Left kidney (tissue), 1 donor: ENCODE results near the gene MINK1. TPM values are rescaled to one million over a fixed set of nuclear protein-coding genes. Genes with fewer than 3 reads are reported as not detected.

Source experiments
- polyA plus RNA-seq: library from polyadenylated mRNA; unstranded; fragments of 120-200 nt; gene quantifications from one replicate; pipeline ENCODE4 v1.2.1, GENCODE V29; 2013; ENCODE audit not compliant: insufficient read length

The MINK1 gene
- polyA plus RNA-seq, 1 donor, result 69.7 TPM

Other genes starting within 250 kb of the MINK1 start
- 57.5 TPM for gene SMTNL2, start 248.8 kb upstream of the MINK1 start, polyA plus RNA-seq
- gene ALOX15, start 191.7 kb upstream of the MINK1 start, polyA plus RNA-seq, result 0.25 TPM
- 46.5 TPM for gene PELP1, start 129.2 kb upstream of the MINK1 start, polyA plus RNA-seq
- 32.7 TPM for gene ARRB2, start 122.7 kb upstream of the MINK1 start, polyA plus RNA-seq
- 23.1 TPM for gene MED11, start 101.9 kb upstream of the MINK1 start, polyA plus RNA-seq
- 0.32 TPM for gene ZMYND15, start 93.5 kb upstream of the MINK1 start, polyA plus RNA-seq
- gene CXCL16, start 93.4 kb upstream of the MINK1 start, polyA plus RNA-seq, result 9.5 TPM
- gene TM4SF5, start 61.5 kb upstream of the MINK1 start, polyA plus RNA-seq, result 1.1 TPM
- gene VMO1, start 47.0 kb upstream of the MINK1 start, polyA plus RNA-seq, result 0.33 TPM
- gene GLTPD2, start 44.4 kb upstream of the MINK1 start, polyA plus RNA-seq, result 4.1 TPM
- 122 TPM for gene PSMB6, start 37.2 kb upstream of the MINK1 start, polyA plus RNA-seq
- 44.5 TPM for gene PLD2, start 26.2 kb upstream of the MINK1 start, polyA plus RNA-seq
- gene C17orf107, start 66.2 kb downstream of the MINK1 start, polyA plus RNA-seq, result 0.71 TPM
- 1.2 TPM for gene CHRNE, start 69.8 kb downstream of the MINK1 start, polyA plus RNA-seq
- gene GP1BA, start 98.9 kb downstream of the MINK1 start, polyA plus RNA-seq, result 3.2 TPM
- gene SLC25A11, start 106.7 kb downstream of the MINK1 start, polyA plus RNA-seq, result 65.3 TPM
- 136 TPM for gene RNF167, start 106.9 kb downstream of the MINK1 start, polyA plus RNA-seq
- gene PFN1, start 115.2 kb downstream of the MINK1 start, polyA plus RNA-seq, result 323 TPM
- gene ENO3, start 117.8 kb downstream of the MINK1 start, polyA plus RNA-seq, result 23.4 TPM
- 87.8 TPM for gene SPAG7, start 134.5 kb downstream of the MINK1 start, polyA plus RNA-seq
- gene CAMTA2, start 154.3 kb downstream of the MINK1 start, polyA plus RNA-seq, result 31.7 TPM
- 8.8 TPM for gene INCA1, start 164.2 kb downstream of the MINK1 start, polyA plus RNA-seq
- gene KIF1C, start 164.6 kb downstream of the MINK1 start, polyA plus RNA-seq, result 83.5 TPM
- 0.47 TPM for gene SLC52A1, start 202.1 kb downstream of the MINK1 start, polyA plus RNA-seq
- 19.1 TPM for gene ZFP3, start 245.1 kb downstream of the MINK1 start, polyA plus RNA-seq